HEK293 (cell line): Measurements from ENCODE around the gene PPP2R5E.

Source experiments
- CTCF ChIP-seq: fragments of 450-650 bp; formaldehyde crosslinking; IDR thresholded peaks from 2 replicates; pipeline ENCODE4 v1.5.1; 2016; ENCODE audit warnings: missing biosample characterization, missing genetic modification characterization
- GLIS2 ChIP-seq: fragments of 450-650 bp; formaldehyde crosslinking; IDR thresholded peaks from 2 replicates; pipeline ENCODE4 v1.5.1; 2016; ENCODE audit warnings: missing biosample characterization, missing genetic modification characterization
- KLF16 ChIP-seq: fragments of 450-650 bp; formaldehyde crosslinking; IDR thresholded peaks from 2 replicates; pipeline ENCODE4 v1.5.1; 2017; ENCODE audit warnings: missing biosample characterization, missing genetic modification characterization
- MEIS1 ChIP-seq: sonication (generic); formaldehyde crosslinking; IDR thresholded peaks from 2 replicates; pipeline ENCODE4 v1.8.1; 2022; ENCODE audit warnings: missing genetic modification reagents, mild to moderate bottlenecking, borderline replicate concordance
- ZBTB26 ChIP-seq: fragments of 450-650 bp; formaldehyde crosslinking; optimal IDR thresholded peaks from 2 replicates; pipeline ENCODE3; 2016; ENCODE audit warnings: missing biosample characterization, mild to moderate bottlenecking, missing genetic modification characterization
- ZBTB44 ChIP-seq: fragments of 450-650 bp; IDR thresholded peaks from 2 replicates; pipeline ENCODE4 v1.5.1; 2018; ENCODE audit warnings: missing biosample characterization, mild to moderate bottlenecking, missing genetic modification characterization
- ZBTB49 ChIP-seq: fragments of 450-650 bp; formaldehyde crosslinking; IDR thresholded peaks from 2 replicates; pipeline ENCODE4 v1.5.1; 2016; ENCODE audit warnings: missing biosample characterization, missing genetic modification characterization, low read depth
- ZNF112 ChIP-seq: fragments of 450-650 bp; formaldehyde crosslinking; IDR thresholded peaks from 2 replicates; pipeline ENCODE4 v1.5.0; 2017; ENCODE audit warnings: missing biosample characterization, missing genetic modification characterization
- ZNF175 ChIP-seq: fragments of 450-650 bp; formaldehyde crosslinking; IDR thresholded peaks from 2 replicates; pipeline ENCODE4 v1.5.1; 2016; ENCODE audit warnings: missing biosample characterization, missing genetic modification characterization
- ZNF449 ChIP-seq: fragments of 450-650 bp; formaldehyde crosslinking; IDR thresholded peaks from 2 replicates; pipeline ENCODE4 v1.5.1; 2017; ENCODE audit warnings: missing biosample characterization, mild to moderate bottlenecking, missing genetic modification characterization, moderate library complexity
- ZNF514 ChIP-seq: fragments of 450-650 bp; formaldehyde crosslinking; IDR thresholded peaks from 2 replicates; pipeline ENCODE4 v1.5.1; 2016; ENCODE audit warnings: missing biosample characterization, missing genetic modification characterization
- ZNF610 ChIP-seq: fragments of 450-650 bp; formaldehyde crosslinking; IDR thresholded peaks from 2 replicates; pipeline ENCODE4 v1.5.1; 2016; ENCODE audit warnings: missing biosample characterization, missing genetic modification characterization, borderline replicate concordance
- ZNF624 ChIP-seq: fragments of 450-650 bp; formaldehyde crosslinking; IDR thresholded peaks from 2 replicates; pipeline ENCODE4 v1.5.1; 2017; ENCODE audit warnings: missing biosample characterization, missing genetic modification characterization
- ZNF768 ChIP-seq: fragments of 450-650 bp; formaldehyde crosslinking; IDR thresholded peaks from 2 replicates; pipeline ENCODE4 v1.5.1; 2018; ENCODE audit warnings: missing biosample characterization, mild to moderate bottlenecking, missing genetic modification characterization
- ZNF776 ChIP-seq: fragments of 450-650 bp; formaldehyde crosslinking; IDR thresholded peaks from 2 replicates; pipeline ENCODE4 v1.5.0; 2017; ENCODE audit warnings: missing biosample characterization, missing genetic modification characterization, borderline replicate concordance
- ZNF785 ChIP-seq: fragments of 450-650 bp; formaldehyde crosslinking; IDR thresholded peaks from 2 replicates; pipeline ENCODE4 v1.5.1; 2016; ENCODE audit warnings: missing biosample characterization, missing genetic modification characterization
- ZSCAN4 ChIP-seq: fragments of 450-650 bp; formaldehyde crosslinking; IDR thresholded peaks from 2 replicates; pipeline ENCODE4 v1.5.1; 2017; ENCODE audit warnings: missing biosample characterization, missing genetic modification characterization
- TF ChIP-seq, protein P1 (sequence below): fragments of 450-650 bp; formaldehyde crosslinking; IDR thresholded peaks from 2 replicates; pipeline ENCODE4 v1.5.1; 2016; ENCODE audit warnings: missing biosample characterization, missing genetic modification characterization
- TF ChIP-seq, protein P2 (sequence below): fragments of 450-650 bp; formaldehyde crosslinking; IDR thresholded peaks from 2 replicates; pipeline ENCODE4 v1.5.1; 2016; ENCODE audit warnings: missing biosample characterization, missing genetic modification characterization
- TF ChIP-seq, protein P3 (sequence below): sonication (generic); formaldehyde crosslinking; IDR thresholded peaks from 2 replicates; pipeline ENCODE4 v1.8.1; 2022; ENCODE audit warnings: mild to moderate bottlenecking, moderate library complexity, missing genetic modification reagents
- TF ChIP-seq, protein P4 (sequence below): fragments of 450-650 bp; formaldehyde crosslinking; IDR thresholded peaks from 2 replicates; pipeline ENCODE4 v1.5.1; 2017; ENCODE audit warnings: missing biosample characterization, missing genetic modification characterization

PPP2R5E gene

GRCh38 chr14:63543000-63543825 lies at the start of gene PPP2R5E (continued):
- TF ChIP-seq, protein P1, sequence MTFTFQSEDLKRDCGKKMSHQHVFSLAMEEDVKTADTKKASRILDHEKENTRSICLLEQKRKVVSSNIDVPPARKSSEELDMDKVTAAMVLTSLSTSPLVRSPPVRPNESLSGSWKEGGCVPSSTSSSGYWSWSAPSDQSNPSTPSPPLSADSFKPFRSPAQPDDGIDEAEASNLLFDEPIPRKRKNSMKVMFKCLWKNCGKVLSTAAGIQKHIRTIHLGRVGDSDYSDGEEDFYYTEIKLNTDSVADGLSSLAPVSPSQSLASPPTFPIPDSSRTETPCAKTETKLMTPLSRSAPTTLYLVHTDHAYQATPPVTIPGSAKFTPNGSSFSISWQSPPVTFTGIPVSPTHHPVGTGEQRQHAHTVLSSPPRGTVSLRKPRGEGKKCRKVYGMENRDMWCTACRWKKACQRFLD (tag by site-specific recombination): no peak
- no peak for TF ChIP-seq ZSCAN4
- TF ChIP-seq GLIS2 (tag by site-specific recombination): peak; percentile 66
- TF ChIP-seq, protein P2, sequence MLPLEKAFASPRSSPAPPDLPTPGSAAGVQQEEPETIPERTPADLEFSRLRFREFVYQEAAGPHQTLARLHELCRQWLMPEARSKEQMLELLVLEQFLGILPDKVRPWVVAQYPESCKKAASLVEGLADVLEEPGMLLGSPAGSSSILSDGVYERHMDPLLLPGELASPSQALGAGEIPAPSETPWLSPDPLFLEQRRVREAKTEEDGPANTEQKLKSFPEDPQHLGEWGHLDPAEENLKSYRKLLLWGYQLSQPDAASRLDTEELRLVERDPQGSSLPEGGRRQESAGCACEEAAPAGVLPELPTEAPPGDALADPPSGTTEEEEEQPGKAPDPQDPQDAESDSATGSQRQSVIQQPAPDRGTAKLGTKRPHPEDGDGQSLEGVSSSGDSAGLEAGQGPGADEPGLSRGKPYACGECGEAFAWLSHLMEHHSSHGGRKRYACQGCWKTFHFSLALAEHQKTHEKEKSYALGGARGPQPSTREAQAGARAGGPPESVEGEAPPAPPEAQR (tag by site-specific recombination): no peak
- TF ChIP-seq ZNF610 (tag by site-specific recombination): peak; percentile 38; the same call in 1 of the 2 replicates
- TF ChIP-seq ZNF514: no peak
- no peak for TF ChIP-seq ZNF175 (tag by site-specific recombination)
- TF ChIP-seq ZNF768 (tag by site-specific recombination): no peak
- TF ChIP-seq ZNF785: 0 out of 2 replicates have a peak, but pooled peaks have one; percentile 28
- TF ChIP-seq, protein P3, sequence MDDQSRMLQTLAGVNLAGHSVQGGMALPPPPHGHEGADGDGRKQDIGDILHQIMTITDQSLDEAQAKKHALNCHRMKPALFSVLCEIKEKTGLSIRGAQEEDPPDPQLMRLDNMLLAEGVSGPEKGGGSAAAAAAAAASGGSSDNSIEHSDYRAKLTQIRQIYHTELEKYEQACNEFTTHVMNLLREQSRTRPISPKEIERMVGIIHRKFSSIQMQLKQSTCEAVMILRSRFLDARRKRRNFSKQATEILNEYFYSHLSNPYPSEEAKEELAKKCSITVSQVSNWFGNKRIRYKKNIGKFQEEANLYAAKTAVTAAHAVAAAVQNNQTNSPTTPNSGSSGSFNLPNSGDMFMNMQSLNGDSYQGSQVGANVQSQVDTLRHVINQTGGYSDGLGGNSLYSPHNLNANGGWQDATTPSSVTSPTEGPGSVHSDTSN (CRISPR knock-in tag): 0 out of 2 replicates have a peak, but pooled peaks have one; percentile 20
- TF ChIP-seq KLF16 (tag by site-specific recombination): peak; percentile 43
- TF ChIP-seq ZNF112: no peak
- no peak for TF ChIP-seq ZBTB49
- TF ChIP-seq MEIS1: no peak
- TF ChIP-seq ZBTB26 (tag by site-specific recombination): peak; percentile 56
- TF ChIP-seq ZNF776: no peak
- no peak for TF ChIP-seq ZNF449 (tag by site-specific recombination)
- no peak for TF ChIP-seq ZBTB44
- TF ChIP-seq ZNF624 (tag by site-specific recombination): no peak
- TF ChIP-seq, protein P4, sequence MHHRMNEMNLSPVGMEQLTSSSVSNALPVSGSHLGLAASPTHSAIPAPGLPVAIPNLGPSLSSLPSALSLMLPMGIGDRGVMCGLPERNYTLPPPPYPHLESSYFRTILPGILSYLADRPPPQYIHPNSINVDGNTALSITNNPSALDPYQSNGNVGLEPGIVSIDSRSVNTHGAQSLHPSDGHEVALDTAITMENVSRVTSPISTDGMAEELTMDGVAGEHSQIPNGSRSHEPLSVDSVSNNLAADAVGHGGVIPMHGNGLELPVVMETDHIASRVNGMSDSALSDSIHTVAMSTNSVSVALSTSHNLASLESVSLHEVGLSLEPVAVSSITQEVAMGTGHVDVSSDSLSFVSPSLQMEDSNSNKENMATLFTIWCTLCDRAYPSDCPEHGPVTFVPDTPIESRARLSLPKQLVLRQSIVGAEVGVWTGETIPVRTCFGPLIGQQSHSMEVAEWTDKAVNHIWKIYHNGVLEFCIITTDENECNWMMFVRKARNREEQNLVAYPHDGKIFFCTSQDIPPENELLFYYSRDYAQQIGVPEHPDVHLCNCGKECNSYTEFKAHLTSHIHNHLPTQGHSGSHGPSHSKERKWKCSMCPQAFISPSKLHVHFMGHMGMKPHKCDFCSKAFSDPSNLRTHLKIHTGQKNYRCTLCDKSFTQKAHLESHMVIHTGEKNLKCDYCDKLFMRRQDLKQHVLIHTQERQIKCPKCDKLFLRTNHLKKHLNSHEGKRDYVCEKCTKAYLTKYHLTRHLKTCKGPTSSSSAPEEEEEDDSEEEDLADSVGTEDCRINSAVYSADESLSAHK (tag by site-specific recombination): no peak
- peak; percentile 8; the same call in 1 of the 2 replicates for TF ChIP-seq CTCF
